Measurements from ENCODE around the gene GRXCR2.

DNA sequence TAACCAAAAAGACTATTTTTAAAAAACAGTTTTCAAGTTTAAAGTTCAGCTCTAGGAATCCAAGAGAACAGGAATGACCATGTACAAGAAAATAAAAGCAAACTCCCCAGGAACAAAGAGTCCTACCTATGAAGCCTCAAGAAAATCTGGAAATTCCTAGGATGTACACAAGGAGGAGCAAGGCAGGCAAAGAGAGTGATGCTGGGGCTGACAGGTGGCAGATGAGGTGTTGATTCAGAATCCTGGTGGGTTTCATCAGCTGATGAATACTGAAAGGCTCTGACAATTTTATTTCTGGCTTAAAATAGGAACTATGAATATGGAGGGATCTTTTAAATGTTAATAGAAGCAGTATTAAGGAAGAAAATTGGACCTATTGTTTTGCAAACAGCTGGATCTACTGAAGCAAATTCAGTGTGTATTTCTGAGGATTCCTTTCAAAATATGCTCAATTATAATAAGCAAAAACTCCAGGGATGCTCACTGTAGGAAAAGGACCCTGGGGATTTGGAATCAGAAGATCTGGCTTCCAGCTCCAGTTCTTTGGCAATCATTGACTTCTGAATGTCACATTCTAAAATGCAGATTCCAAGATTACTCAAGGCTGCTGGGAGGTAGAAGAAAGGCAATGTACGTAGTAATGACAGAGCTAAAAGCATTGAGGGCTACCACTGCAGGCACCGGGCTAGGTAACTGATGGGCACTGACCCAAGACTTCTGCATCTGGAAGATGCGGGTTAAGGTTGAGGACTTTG is 35.6 kb upstream of the GRXCR2 start:
- TF ChIP-seq POLR2AphosphoS5 (IDR thresholded peaks at IDR 0.05) (no peak), POLR2A (IDR thresholded peaks at IDR 0.05) (no peak)
- TF ChIP-seq, protein P1, sequence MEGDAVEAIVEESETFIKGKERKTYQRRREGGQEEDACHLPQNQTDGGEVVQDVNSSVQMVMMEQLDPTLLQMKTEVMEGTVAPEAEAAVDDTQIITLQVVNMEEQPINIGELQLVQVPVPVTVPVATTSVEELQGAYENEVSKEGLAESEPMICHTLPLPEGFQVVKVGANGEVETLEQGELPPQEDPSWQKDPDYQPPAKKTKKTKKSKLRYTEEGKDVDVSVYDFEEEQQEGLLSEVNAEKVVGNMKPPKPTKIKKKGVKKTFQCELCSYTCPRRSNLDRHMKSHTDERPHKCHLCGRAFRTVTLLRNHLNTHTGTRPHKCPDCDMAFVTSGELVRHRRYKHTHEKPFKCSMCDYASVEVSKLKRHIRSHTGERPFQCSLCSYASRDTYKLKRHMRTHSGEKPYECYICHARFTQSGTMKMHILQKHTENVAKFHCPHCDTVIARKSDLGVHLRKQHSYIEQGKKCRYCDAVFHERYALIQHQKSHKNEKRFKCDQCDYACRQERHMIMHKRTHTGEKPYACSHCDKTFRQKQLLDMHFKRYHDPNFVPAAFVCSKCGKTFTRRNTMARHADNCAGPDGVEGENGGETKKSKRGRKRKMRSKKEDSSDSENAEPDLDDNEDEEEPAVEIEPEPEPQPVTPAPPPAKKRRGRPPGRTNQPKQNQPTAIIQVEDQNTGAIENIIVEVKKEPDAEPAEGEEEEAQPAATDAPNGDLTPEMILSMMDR (IDR thresholded peaks at IDR 0.05) = peak in 1 of 4 experiments; percentile 20

Measured in prostate gland (tissue), 2 donors.